ENCODE measurements around the gene VPS16.

VPS16 gene

DNA sequence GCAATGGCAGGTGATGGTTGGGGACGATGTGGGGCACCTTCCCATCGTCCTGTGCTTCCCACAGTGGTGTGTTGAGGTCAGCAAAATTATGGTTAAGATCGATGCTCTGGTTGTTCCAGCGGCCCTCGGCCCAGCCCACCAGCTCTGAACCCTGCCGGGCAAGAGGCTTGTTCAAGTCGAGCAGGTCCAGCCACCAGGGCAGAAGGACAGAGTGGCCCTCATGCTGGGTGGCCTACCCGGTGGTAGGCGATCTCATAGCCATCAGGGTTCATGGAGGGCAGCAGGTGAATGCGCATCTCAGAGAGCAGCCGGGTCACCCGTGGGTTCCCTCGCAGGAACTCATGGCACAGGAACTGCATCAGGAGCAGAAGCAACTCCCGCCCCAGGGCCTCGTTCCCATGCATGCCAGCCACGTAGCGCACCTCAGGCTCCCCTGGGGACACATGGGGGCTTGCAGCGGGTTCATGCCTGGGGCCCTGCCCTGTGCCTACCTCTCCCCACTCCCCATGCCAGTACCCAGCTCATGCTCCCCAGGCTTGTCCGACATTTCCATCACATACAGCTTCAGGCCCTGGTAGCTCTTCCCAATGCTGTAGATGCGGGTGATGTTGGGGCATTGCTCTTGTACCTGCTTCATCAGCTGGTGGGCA is 44.4 kb upstream of the VPS16 start:
- no peak for DNase-seq
- H3K4me3 ChIP-seq, result no peak overlapping the region
- no peaks in the 10 kb centered on the region for H3K36me3 ChIP-seq
- H3K27ac ChIP-seq, result no peak overlapping the region
- TF ChIP-seq, protein P1, sequence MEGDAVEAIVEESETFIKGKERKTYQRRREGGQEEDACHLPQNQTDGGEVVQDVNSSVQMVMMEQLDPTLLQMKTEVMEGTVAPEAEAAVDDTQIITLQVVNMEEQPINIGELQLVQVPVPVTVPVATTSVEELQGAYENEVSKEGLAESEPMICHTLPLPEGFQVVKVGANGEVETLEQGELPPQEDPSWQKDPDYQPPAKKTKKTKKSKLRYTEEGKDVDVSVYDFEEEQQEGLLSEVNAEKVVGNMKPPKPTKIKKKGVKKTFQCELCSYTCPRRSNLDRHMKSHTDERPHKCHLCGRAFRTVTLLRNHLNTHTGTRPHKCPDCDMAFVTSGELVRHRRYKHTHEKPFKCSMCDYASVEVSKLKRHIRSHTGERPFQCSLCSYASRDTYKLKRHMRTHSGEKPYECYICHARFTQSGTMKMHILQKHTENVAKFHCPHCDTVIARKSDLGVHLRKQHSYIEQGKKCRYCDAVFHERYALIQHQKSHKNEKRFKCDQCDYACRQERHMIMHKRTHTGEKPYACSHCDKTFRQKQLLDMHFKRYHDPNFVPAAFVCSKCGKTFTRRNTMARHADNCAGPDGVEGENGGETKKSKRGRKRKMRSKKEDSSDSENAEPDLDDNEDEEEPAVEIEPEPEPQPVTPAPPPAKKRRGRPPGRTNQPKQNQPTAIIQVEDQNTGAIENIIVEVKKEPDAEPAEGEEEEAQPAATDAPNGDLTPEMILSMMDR (IDR thresholded peaks at IDR 0.05), result no peak
- peaks cover 0 to 91% of the 10 kb centered on the region in 2 donors for H3K27me3 ChIP-seq
- H3K4me1 ChIP-seq, result peaks cover 0 to 19% (median 12%) of the 10 kb centered on the region in 4 donors
- intact Hi-C loops (cut with DNase I; ENCODE audit: low total_unique reads), result no loop called here
- no peaks in the 10 kb centered on the region for H3K9me3 ChIP-seq

DNA sequence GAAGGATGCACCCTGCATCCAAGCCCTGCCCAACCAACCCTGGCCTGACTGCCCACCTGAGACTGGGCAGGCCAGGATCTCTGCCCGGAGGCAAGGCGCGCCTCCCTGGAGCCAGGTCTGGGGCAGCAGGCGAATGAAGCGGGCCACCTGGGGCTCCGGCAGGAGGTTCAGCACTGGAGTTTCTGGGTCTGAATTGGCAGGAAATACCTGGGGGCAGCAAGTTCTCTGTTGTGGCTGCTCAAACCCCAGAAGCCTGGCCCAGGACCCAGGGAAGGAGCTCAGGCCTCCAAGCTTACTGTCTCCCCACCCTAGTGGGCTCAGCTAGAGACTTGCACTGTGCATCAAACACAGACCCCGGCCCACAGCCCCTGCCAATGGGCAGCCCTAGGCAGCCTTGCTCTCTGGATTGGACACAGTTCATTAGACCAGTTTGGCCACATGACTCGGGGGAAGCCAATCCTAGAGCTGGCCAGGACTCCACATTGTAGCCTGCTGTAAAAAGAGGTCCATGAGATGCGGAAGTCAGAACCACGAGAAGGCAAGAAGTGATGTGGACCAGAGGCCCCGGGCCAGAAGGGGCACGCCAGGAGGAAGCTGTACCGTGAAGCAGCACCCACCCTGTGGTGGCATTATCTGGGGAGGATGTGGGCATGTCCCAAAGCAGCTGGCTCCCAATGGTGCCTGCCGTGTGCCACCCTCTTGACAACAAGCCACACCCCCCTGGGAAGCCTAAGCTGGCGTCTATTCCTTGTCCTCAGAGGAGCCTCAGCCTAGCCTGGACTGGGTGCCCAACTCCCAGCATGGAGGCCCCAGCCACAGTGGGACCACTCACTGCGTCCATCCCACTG is 43.2 kb upstream of the VPS16 start:
- H3K27ac ChIP-seq, result no peak overlapping the region
- H3K9me3 ChIP-seq, result no peaks in the 10 kb centered on the region
- H3K4me1 ChIP-seq, result peaks cover 0 to 19% (median 12%) of the 10 kb centered on the region in 4 donors
- H3K27me3 ChIP-seq, result peaks cover 0 to 97% of the 10 kb centered on the region in 2 donors
- DNase-seq, result no peak
- intact Hi-C loops (cut with DNase I; ENCODE audit: low total_unique reads), result no loop called here
- no peaks in the 10 kb centered on the region for H3K36me3 ChIP-seq
- TF ChIP-seq, protein P1 (IDR thresholded peaks at IDR 0.05), result no peak
- H3K4me3 ChIP-seq, result no peak overlapping the region

DNA sequence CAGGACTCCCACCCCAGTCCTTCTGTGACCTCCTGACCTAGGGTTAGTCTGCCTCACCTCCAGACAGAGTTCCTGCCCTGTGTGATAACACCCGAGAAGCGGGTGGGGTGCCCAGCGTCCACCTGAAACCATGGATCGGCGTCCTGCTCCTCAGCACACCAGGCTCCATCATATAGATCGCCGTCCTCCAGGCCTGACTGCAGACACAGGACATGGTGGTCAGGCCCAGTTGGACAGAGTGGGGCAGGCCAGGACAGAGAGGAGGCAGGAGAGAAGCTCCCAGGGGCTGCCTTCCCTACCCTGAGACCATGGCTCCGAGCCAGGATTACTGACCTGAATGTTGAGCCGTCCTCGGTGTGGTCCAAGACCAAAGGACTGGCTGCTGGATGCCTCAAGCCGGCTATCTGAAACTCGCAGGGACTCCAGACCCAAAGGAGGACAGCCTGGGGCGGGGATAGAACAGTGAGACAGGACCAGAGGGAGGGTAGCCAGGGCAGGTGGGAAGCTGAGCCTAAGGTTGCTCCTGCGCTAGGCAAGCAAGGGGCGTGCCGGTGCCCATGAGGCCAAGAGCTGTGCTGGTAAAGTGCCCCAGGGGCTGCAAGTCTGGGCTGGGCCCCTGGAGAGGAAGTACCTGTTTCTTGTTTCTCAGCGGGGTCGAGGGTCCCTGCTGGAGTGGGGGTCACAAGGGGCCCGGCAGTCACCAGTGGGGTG is 42.3 kb upstream of the VPS16 start:
- Histone ChIP-seq H3K9me3 (no peaks in the 10 kb centered on the region), H3K27me3 (peaks cover 0 to 97% of the 10 kb centered on the region in 2 donors), H3K36me3 (no peaks in the 10 kb centered on the region), H3K27ac (no peak overlapping the region), H3K4me3 (no peak overlapping the region), H3K4me1 (peaks cover 0 to 19% (median 12%) of the 10 kb centered on the region in 4 donors)
- TF ChIP-seq, protein P1 (IDR thresholded peaks at IDR 0.05), result no peak
- intact Hi-C loops (cut with DNase I; ENCODE audit: low total_unique reads), result no loop called here
- DNase-seq, result no peak

DNA sequence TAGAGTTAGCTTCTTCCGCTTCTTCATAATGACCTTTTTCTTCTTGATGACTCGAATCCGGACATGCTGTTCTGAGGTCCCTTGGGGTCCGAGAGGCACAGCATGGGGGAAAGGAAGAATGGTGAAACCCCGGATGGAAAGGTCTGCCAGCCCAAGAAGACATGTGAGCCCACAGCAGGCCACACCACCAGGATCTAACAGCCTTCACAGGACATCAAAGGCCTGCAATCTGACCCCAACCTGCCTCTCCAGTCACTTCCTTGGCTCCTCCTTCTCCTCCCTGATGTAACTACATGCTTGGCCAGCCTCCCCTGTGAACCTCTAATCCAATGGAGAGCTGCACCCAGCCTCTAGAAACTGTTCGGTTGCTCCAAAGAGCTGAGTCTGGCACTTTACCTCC is 41.7 kb upstream of the VPS16 start:
- H3K27ac ChIP-seq, result no peak overlapping the region
- H3K9me3 ChIP-seq, result no peaks in the 10 kb centered on the region
- H3K36me3 ChIP-seq, result no peaks in the 10 kb centered on the region
- TF ChIP-seq, protein P1 (IDR thresholded peaks at IDR 0.05), result no peak
- H3K4me3 ChIP-seq, result no peak overlapping the region
- peaks cover 0 to 19% (median 12%) of the 10 kb centered on the region in 4 donors for H3K4me1 ChIP-seq
- peaks cover 0 to 97% of the 10 kb centered on the region in 2 donors for H3K27me3 ChIP-seq
- no peak for DNase-seq
- intact Hi-C loops (cut with DNase I; ENCODE audit: low total_unique reads), result no loop called here

DNA sequence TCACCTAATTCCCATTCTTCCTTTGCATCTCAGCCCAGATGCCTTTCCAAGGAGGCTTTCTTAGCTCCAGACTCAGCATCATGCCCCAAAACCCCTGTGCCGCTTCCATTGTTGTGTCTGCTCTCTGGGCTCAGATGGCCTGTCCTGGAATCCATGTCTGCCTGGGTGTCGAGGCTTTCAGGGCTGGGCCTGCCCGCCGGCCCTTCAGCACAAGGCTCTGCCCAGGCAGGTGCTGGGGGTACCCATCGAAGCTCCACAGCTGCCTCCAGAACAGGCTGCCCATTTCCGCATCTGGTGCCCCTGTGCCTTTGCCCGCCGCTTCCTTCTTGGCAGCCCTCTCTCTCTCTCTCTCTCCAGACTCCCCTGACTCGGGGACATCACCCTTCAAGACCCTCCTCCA is 41.3 kb upstream of the VPS16 start:
- peaks cover 0 to 19% (median 12%) of the 10 kb centered on the region in 4 donors for H3K4me1 ChIP-seq
- TF ChIP-seq, protein P1 (IDR thresholded peaks at IDR 0.05), result no peak
- intact Hi-C loops (cut with DNase I; ENCODE audit: low total_unique reads), result no loop called here
- peaks cover 0 to 97% of the 10 kb centered on the region in 2 donors for H3K27me3 ChIP-seq
- H3K27ac ChIP-seq, result no peak overlapping the region
- peak overlapping the region in 1 of 2 donors; percentile 27 for H3K4me3 ChIP-seq
- no peaks in the 10 kb centered on the region for H3K9me3 ChIP-seq
- DNase-seq, result no peak
- H3K36me3 ChIP-seq, result no peaks in the 10 kb centered on the region
